Skeletal muscle tissue (tissue), 4 donors: ENCODE data around the gene KIF12. TPM values are rescaled to one million over a fixed set of nuclear protein-coding genes. Genes with fewer than 3 reads are reported as not detected.

ENCODE experiments used
- H3K27ac ChIP-seq: one replicate; pipeline ENCODE4 v1.7.0; 2013; ENCODE audit warnings: mild to moderate bottlenecking, low read depth, low read length, inconsistent platforms
- H3K27me3 ChIP-seq, 3 donors: one replicate each; pipeline ENCODE4 v1.7.0; 2013; ENCODE audit warnings: low read length in 3 of 3; ENCODE audit not compliant: control insufficient read depth in 3 of 3, insufficient read depth in 3 of 3
- H3K36me3 ChIP-seq, 3 donors: one replicate each; pipeline ENCODE4 v1.7.0; 2013; ENCODE audit warnings: low read length in 3 of 3; ENCODE audit not compliant: control insufficient read depth in 3 of 3, insufficient read depth in 3 of 3
- H3K4me1 ChIP-seq, 3 donors: one replicate each; pipeline ENCODE4 v1.7.0; 2013; ENCODE audit warnings: low read length in 3 of 3, mild to moderate bottlenecking in 3 of 3; ENCODE audit not compliant: control insufficient read depth in 3 of 3, insufficient read depth in 3 of 3
- H3K4me3 ChIP-seq, 3 donors: one replicate each; pipeline ENCODE4 v1.7.0; 2013; ENCODE audit warnings: low read length in 3 of 3
- H3K9ac ChIP-seq, 3 donors: one replicate each; pipeline ENCODE4 v1.7.0; 2013; ENCODE audit warnings: low read length in 3 of 3, mild to moderate bottlenecking in 3 of 3, moderate library complexity in 2 of 3, low read depth in 1 of 3
- H3K9me3 ChIP-seq, 3 donors: one replicate each; pipeline ENCODE4 v1.7.0; 2013; ENCODE audit warnings: low read length in 3 of 3; ENCODE audit not compliant: control insufficient read depth in 3 of 3
- total RNA-seq: library from RNA; depleted of rRNA; stranded (reverse); fragments of >200 nt; gene quantifications from one replicate; pipeline ENCODE4 v1.2.3, GENCODE V29; 2014
- donor health status: Osteomylitis.

Gene KIF12
- total RNA-seq, 1 donor from 2014 or later = not detected

DNA sequence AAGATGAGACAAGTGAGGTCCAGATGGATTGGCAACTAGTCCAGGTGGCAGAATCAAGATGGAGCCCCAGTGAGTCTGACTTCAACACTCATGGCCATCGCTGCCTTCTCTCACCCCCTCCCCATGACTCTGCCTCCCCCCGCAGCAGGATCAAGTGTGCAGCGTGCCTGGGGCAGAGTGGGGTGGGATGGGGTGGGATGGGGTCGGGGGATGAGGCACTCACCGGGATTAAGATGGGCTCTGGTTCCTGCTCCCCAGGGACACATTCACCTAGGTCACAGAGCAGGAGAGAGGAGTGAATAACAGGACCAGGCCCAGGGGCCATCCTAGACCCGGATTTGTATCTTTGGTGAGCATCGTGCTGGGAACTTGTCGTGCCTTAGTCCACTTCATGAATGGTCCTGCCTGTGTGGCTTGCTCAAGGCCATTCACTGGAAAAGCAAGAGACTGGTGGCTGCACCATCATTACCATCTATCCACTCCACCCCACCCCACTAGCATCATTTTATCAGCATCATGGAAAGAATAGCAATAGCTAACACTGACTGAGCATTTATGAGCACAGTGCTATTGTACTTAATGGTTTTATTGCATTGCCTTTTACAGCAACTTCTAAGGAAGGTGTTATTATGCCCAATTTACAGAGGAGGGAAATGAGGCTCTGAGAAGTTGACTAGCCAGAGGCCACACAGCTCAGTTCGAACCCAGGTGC is 29.5 kb downstream of the KIF12 start:
- H3K4me3 ChIP-seq = no peak overlapping the region
- peaks cover 0 to 7% (median 0%) of the 10 kb centered on the region in 3 donors for H3K4me1 ChIP-seq
- no peaks in the 10 kb centered on the region for H3K36me3 ChIP-seq
- peaks cover 0 to 6% (median 0%) of the 10 kb centered on the region in 3 donors for H3K27me3 ChIP-seq
- no peak overlapping the region for H3K9ac ChIP-seq
- H3K27ac ChIP-seq = no peak overlapping the region
- no peaks in the 10 kb centered on the region for H3K9me3 ChIP-seq

DNA sequence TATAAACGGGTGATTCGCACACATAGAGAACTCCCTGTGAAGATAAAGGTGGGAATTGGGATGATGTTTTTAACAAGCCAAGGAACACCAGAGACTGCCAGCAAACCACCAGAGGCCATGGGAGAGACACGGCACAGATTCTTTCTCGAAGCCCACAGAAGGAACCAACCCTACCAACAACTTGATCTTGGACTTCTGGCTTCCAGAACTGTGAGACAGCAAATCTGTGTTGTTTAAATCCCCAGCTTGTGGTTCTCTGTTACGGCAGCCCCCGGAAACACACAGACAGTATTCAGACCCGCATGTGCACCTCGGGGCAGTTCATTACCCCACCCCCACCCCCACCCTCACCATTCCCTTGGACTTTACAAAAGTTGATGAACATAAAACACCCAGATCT is 33.8 kb downstream of the KIF12 start:
- Histone ChIP-seq H3K36me3 (no peaks in the 10 kb centered on the region), H3K4me1 (no peaks in the 10 kb centered on the region), H3K4me3 (no peak overlapping the region), H3K9ac (no peak overlapping the region), H3K27ac (no peak overlapping the region), H3K9me3 (no peaks in the 10 kb centered on the region), H3K27me3 (peaks cover 0 to 9% (median 0%) of the 10 kb centered on the region in 3 donors)

DNA sequence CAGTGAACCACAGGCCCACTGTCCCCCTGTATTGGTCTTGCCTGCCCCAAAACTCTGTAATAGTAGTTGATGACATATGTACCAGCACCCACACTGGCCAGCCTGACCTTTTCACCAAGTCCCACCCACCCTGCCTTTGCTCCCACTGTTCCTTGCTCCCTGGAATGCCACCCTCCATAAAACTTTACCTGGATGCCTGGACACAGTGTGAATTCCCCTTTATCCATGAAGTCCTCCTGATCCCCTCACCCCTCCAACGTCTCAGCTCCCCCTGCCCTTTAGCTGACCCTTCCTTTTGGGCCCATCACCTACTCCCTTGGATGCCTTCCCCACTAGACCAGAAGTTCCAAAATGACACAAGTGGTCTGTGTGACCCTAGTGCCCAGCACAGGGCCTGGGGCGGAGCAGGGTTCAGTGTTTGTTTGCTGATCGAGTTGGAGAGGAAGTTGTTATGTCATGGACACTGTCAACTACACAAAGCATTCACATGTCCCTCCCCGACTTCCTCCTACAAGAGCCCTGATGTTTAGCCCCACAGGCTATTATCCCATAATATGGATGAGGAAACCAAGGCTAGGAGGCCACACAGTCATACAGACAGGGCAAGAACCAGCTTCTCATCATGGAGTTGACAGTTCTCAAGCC is 37.1 kb downstream of the KIF12 start:
- Histone ChIP-seq H3K4me3 (no peak overlapping the region), H3K27me3 (peaks cover 0 to 9% (median 0%) of the 10 kb centered on the region in 3 donors), H3K4me1 (peaks cover 8 to 16% (median 10%) of the 10 kb centered on the region in 3 donors), H3K9ac (no peak overlapping the region), H3K9me3 (no peaks in the 10 kb centered on the region), H3K36me3 (no peaks in the 10 kb centered on the region), H3K27ac (no peak overlapping the region)

DNA sequence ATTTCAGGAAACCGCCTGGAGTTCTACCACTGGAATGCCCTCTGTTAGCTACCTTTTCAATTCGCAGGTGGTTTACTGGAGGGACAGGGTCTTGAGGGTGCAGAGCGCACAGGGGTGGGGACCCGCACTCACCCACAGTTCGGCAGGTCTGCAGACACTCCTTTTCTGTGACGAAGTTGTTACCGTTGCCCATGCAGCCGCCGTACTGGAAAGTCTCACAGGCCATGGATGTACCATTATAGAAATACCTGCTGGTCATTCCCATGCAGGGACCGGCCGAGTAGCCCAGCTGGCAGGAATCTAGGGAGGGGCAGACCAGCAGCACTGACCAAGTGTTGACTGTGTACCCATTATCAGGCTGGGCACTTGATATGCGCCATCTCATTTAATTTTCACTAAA is 37.8 kb downstream of the KIF12 start:
- H3K27ac ChIP-seq = no peak overlapping the region
- H3K36me3 ChIP-seq = peaks cover 0 to 3% (median 0%) of the 10 kb centered on the region in 3 donors
- H3K9me3 ChIP-seq = no peaks in the 10 kb centered on the region
- H3K9ac ChIP-seq = no peak overlapping the region
- no peak overlapping the region for H3K4me3 ChIP-seq
- H3K4me1 ChIP-seq = peaks cover 8 to 16% (median 10%) of the 10 kb centered on the region in 3 donors
- peaks cover 0 to 9% (median 0%) of the 10 kb centered on the region in 3 donors for H3K27me3 ChIP-seq

DNA sequence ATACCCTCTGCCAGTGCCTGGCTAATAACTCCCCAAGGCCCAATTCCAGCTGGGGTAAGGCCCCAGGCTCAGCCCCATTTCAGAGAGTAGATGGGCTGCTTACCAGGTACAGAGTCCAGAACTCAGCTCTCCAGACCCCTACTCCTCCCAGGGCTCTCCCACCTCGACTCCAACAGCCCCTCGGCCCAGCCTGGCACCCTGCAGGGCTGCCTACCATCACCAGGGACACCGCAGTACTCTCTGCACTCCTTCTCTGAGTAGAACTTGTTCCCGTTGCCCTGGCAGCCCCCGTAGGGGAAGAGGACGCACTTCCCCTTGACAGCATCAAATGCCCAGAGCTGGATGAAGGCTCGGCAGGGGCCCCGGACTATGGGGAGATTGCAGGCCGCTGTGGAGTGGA is 38.4 kb downstream of the KIF12 start:
- Histone ChIP-seq H3K9ac (no peak overlapping the region), H3K27me3 (peaks cover 0 to 9% (median 0%) of the 10 kb centered on the region in 3 donors), H3K27ac (no peak overlapping the region), H3K9me3 (no peaks in the 10 kb centered on the region), H3K4me3 (no peak overlapping the region), H3K4me1 (peaks cover 8 to 16% (median 10%) of the 10 kb centered on the region in 3 donors), H3K36me3 (peaks cover 0 to 3% (median 0%) of the 10 kb centered on the region in 3 donors)

DNA sequence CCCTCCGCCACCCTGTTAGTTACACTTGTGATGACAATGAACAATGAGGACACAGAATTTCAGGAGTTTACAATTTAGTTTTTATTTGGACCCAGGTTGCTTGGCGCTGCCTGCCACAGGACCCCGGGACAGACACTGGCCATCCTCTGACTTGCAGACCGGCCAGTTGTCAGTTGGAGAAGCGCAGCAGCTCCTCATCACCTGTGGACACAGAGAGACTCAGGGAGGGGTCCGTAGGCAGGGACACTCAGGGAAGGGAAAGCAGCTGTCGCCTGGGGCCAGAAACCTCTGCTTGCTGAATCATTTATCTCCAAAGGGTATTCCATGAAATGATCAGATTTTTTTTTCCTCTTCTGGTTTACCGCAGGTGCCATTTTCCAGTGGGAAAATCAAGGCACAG is 39.0 kb downstream of the KIF12 start:
- Histone ChIP-seq H3K27ac (no peak overlapping the region), H3K36me3 (peaks cover 0 to 3% (median 0%) of the 10 kb centered on the region in 3 donors), H3K27me3 (peaks cover 0 to 6% (median 0%) of the 10 kb centered on the region in 3 donors), H3K9ac (no peak overlapping the region), H3K4me3 (no peak overlapping the region), H3K9me3 (no peaks in the 10 kb centered on the region), H3K4me1 (peaks cover 8 to 16% (median 10%) of the 10 kb centered on the region in 3 donors)

DNA sequence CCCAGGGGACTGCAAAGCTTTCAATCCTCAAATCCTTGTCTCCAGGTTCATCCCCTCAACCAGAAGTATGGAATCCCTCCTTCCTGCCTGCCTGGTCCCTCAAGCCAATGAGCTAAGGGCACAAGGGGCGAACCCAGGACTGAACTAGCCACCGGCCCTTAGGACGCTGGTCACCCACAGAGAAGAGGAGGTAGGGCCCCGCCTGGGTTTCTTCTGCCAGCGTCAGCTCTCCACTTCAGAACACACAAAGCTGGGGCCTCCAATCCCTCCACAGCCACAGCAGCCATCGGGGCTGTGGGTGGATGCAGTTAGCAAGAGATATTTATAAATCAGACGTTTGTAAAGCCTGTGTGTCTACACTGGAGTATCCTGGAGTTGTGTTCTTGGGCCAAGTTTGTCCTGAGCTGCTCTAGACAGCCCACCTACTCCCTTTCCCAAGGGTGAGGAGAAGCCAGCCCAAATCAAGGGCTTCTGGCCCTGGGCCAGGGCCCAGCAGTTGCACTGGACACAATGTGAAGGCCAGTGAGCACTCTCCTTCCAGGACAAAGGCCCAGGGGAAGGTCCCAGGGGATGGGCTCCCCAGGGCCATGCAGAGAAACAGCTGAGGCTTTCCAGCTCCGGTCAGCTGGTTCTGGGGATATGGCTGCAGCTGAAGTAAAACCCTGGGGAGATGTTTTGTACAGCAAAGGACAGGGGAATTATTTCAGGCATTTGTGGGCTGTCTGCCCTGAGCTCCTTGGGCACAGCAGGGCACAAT is 39.9 kb downstream of the KIF12 start:
- Histone ChIP-seq H3K4me1 (peaks cover 8 to 16% (median 10%) of the 10 kb centered on the region in 3 donors), H3K27me3 (peaks cover 0 to 3% (median 0%) of the 10 kb centered on the region in 3 donors), H3K9ac (no peak overlapping the region), H3K27ac (no peak overlapping the region), H3K4me3 (no peak overlapping the region), H3K9me3 (no peaks in the 10 kb centered on the region), H3K36me3 (peaks cover 0 to 3% (median 0%) of the 10 kb centered on the region in 3 donors)

DNA sequence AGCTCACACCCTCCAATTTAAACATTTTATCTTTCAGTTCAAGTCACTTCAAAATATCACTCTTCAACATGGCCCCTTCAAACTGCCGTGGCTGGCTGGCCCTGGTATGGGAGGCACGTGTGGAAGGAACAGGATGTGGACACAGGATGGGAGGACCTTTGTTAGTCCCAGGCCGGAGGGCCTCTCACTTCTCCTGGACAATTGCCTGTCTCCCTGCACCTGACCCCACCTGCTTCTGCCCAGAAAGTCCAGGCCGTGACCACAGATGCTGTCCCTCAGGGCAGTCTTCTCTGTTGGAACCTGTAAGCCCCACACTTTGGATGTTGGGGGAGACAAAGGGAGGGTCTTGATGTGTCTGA is 40.4 kb downstream of the KIF12 start:
- Histone ChIP-seq H3K9me3 (no peaks in the 10 kb centered on the region), H3K27me3 (no peaks in the 10 kb centered on the region), H3K36me3 (peaks cover 0 to 4% (median 2%) of the 10 kb centered on the region in 3 donors), H3K4me1 (peaks cover 8 to 16% (median 10%) of the 10 kb centered on the region in 3 donors), H3K27ac (no peak overlapping the region), H3K9ac (no peak overlapping the region), H3K4me3 (no peak overlapping the region)

DNA sequence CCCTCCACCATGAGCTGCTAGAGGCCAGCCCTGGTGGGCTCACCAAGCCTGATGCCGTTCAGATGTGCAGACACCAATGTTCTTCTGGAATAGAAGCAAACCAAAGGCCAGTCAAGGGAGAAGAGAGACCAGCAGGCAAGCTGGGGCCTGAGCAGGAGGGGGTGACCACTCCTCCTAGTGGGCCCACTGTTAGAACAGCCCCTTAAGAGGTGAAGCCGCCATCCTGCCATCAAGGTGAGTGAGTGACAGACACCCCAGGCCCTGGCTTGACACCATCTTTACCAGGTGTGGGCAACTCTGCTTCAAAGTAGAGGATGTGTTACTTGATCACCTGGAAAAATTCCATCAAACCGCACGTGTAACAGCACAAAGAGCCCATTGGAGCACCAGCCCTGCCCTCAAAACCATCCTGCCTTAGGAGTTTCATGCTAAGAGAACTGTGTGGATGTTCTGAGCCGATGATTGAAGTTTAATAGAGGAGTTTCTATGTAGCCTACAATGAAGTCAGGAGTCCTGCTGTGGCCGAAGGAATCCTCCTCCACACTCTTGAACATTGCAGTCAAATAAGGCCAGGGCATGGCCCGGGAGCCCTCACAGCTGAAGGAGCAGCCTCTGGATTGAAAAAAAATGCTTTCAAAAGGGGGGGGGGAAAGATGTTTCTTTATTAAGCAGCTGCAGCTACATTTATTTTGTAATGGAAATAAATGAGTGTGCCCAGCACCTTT is 41.8 kb downstream of the KIF12 start:
- no peak overlapping the region for H3K4me3 ChIP-seq
- H3K9ac ChIP-seq = no peak overlapping the region
- peaks cover 8 to 16% (median 10%) of the 10 kb centered on the region in 3 donors for H3K4me1 ChIP-seq
- H3K9me3 ChIP-seq = no peaks in the 10 kb centered on the region
- H3K27ac ChIP-seq = no peak overlapping the region
- no peaks in the 10 kb centered on the region for H3K27me3 ChIP-seq
- peaks cover 0 to 10% (median 3%) of the 10 kb centered on the region in 3 donors for H3K36me3 ChIP-seq
